ENCODE measurements around the gene DPPA5. TPM values are rescaled to one million over a fixed set of nuclear protein-coding genes. Genes with fewer than 3 reads are reported as not detected.

Gene DPPA5
- total RNA-seq, 1 donor from 2014 or later: not detected

DNA sequence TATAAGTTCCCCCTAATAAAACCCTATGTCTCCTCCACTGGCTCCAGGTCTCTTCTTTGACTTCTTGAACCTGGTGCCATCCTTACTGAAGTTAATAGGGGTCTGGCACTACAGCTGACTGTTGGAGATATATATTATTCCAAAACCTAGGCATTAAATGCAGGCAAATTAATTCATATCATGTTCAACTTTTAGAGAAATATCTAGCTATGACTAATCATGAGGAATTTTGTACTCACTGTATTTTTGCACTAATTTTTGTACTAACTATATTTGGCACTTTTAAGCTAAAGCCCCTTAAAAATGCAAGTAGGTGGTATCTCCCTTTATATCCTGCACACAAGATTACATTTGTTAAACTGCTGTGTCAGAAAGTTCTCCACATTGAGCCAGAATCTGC lies 10.9 kb downstream of the DPPA5 start:
- H3K4me3 ChIP-seq (ENCODE audit: low read depth, low read length): no peak overlapping the region
- DNase-seq (ENCODE audit: low read depth): no peak
- TF ChIP-seq, protein P1, sequence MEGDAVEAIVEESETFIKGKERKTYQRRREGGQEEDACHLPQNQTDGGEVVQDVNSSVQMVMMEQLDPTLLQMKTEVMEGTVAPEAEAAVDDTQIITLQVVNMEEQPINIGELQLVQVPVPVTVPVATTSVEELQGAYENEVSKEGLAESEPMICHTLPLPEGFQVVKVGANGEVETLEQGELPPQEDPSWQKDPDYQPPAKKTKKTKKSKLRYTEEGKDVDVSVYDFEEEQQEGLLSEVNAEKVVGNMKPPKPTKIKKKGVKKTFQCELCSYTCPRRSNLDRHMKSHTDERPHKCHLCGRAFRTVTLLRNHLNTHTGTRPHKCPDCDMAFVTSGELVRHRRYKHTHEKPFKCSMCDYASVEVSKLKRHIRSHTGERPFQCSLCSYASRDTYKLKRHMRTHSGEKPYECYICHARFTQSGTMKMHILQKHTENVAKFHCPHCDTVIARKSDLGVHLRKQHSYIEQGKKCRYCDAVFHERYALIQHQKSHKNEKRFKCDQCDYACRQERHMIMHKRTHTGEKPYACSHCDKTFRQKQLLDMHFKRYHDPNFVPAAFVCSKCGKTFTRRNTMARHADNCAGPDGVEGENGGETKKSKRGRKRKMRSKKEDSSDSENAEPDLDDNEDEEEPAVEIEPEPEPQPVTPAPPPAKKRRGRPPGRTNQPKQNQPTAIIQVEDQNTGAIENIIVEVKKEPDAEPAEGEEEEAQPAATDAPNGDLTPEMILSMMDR (conservative IDR thresholded peaks at IDR 0.05; ENCODE audit: low read depth, low read length): no peak

DNA sequence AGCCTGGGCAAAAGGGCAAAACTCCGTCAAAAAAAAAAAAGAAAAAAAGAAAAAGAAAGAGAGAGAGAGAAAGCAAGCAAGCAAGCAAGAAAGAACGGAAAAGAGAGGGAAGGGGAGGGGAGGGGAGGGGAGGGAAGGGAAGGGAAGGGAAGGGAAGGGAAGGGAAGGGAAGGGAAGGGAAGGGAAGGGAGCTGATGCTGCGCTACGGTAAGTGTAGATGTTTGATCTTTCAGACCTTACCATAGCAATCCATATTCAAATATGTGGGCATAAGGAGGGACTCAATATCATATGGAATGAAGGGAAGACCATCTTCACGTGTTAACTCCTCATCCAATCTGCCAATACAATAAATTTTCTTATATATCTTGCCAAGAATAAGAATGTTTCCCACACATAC lies 11.9 kb downstream of the DPPA5 start:
- TF ChIP-seq, protein P1 (conservative IDR thresholded peaks at IDR 0.05; ENCODE audit: low read depth, low read length): no peak
- no peak for DNase-seq (ENCODE audit: low read depth)
- no peak overlapping the region for H3K4me3 ChIP-seq (ENCODE audit: low read depth, low read length)

DNA sequence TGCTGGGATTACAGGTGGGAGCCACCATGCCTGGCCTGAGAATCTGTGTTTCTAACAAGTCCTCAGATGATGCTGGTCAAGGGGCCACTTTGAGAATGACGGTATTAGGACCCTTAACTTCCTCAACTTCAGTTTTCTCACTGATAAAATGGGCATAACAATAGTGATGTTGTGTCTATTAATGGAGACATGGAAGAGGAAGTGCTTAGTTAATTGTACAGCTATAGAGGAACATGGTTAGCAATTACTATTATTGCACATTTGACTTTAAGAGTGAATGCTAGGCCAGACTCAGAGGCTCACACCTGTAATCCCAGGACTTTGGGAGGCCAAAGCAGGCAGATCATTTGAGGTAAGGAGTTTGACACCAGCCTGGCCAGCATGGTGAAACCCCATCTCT lies 12.7 kb downstream of the DPPA5 start:
- TF ChIP-seq, protein P1 (conservative IDR thresholded peaks at IDR 0.05; ENCODE audit: low read depth, low read length): no peak
- no peak for DNase-seq (ENCODE audit: low read depth)
- no peak overlapping the region for H3K4me3 ChIP-seq (ENCODE audit: low read depth, low read length)

DNA sequence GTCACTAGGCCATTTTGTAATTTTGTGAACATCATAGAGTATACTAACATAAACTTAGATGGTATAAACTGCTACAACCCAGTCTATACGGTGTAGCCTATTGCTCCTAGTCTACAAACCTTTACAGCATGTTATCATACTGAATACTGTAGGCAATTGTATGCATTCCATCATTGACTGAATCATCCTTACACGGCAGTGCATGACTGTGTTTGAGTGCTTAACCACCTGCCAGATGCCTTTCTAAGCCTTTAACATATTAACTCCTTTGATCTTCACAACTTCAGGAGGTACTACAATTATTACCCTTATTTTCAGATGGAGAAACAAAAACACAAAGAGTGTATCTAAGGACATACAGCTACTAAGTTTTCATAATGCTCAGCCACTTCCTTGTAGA lies 14.0 kb downstream of the DPPA5 start:
- TF ChIP-seq, protein P1 (conservative IDR thresholded peaks at IDR 0.05; ENCODE audit: low read depth, low read length): no peak
- DNase-seq (ENCODE audit: low read depth): peak; percentile 29
- no peak overlapping the region for H3K4me3 ChIP-seq (ENCODE audit: low read depth, low read length)

DNA sequence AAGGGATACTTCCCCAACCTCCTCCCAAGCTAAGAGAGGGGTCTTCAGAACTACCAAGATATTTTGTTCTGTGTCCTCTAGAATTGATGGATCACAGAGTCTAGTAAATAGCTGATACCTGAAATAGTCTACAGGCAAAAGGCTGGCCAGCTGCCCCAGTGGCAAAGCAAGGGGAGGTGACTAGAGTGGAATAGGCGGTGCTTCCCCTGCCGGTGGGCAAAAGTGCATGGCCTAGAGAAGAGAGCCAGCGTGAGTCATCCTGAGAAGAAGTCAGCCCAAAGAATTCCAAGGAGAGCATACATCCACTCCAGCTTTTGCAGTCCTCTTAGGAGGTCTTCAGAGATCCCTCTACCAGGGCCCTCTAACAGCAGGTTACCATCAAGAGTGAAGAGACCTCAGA lies 14.7 kb downstream of the DPPA5 start:
- TF ChIP-seq, protein P1 (conservative IDR thresholded peaks at IDR 0.05; ENCODE audit: low read depth, low read length): no peak
- H3K4me3 ChIP-seq (ENCODE audit: low read depth, low read length): no peak overlapping the region
- DNase-seq (ENCODE audit: low read depth): no peak

DNA sequence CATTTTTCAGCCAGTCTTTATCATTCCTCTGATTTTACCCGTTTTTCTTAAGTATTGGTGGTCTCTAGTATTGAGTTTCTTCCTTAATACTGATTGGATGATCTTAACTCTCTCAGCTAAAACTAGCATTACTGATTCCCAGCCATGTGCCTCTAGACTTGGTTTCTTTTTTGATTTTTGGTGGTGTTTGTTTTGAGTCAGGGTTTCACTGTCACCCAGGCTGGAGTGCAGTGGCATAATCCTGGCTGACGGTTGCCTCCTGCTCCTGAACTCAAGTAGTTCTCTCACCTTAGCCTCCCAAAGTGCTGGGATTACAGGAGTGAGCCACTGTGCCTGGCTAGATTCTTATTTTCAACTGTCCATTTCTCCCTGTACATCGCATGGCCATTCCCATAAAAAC lies 24.9 kb downstream of the DPPA5 start:
- TF ChIP-seq, protein P1 (conservative IDR thresholded peaks at IDR 0.05; ENCODE audit: low read depth, low read length): no peak
- DNase-seq (ENCODE audit: low read depth): no peak
- H3K4me3 ChIP-seq (ENCODE audit: low read depth, low read length): no peak overlapping the region

DNA sequence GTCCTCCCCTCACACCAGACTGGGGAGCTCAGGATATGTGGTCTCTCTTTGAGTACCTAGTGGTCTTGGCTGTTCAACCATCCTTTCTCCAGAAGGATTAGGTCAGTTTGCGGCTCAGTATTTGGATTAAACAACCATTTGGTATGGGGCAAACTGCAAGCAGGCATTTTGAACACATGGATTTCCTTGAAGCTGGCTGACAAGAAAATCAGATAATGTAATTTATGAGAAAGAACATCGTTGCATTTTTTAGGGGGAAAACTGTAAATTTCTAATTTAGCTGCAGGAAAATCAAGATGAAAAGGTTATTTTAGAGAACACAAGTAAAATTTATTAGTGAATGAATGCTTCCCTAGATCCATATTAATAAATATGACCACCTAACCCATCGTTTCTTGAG lies 25.3 kb downstream of the DPPA5 start:
- H3K4me3 ChIP-seq (ENCODE audit: low read depth, low read length): no peak overlapping the region
- TF ChIP-seq, protein P1 (conservative IDR thresholded peaks at IDR 0.05; ENCODE audit: low read depth, low read length): no peak
- DNase-seq (ENCODE audit: low read depth): no peak

Measured in epithelial cell of proximal tubule (primary cell).